ENCODE measurements around the gene SIRPA. TPM values are rescaled to one million over a fixed set of nuclear protein-coding genes. Genes with fewer than 3 reads are reported as not detected.

SIRPA gene
- total RNA-seq, 4 donors from 2014 or later, result 9.0 to 46.6 (median 18.6) TPM

DNA sequence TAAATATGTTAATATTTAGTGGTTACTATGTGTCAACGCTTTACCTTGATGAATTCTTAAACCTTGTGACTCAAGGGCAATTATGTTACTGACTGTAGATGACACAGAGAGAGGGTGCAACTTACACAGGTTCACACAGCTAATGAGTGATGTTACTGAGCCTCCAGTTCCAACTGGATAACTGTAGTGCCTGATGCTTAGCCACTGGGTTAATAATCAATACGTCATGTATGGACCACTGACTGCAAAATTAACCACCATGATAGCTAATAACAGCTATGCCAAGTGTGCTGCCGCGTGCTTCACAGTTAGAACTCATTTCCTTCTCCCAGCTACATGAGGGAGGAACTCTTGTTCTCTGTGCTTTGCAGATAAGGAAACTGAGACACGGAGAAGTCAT, 45.4 kb downstream of the SIRPA start:
- Histone ChIP-seq H3K36me3 (no peaks in the 10 kb centered on the region), H3K4me3 (no peak overlapping the region), H3K27ac (no peak overlapping the region), H3K27me3 (no peaks in the 10 kb centered on the region), H3K4me1 (peaks cover 0 to 21% (median 6%) of the 10 kb centered on the region in 4 donors), H3K9me3 (no peaks in the 10 kb centered on the region)
- intact Hi-C loops (cut with DNase I; ENCODE audit: low total_unique reads), result no loop called here
- no peak for DNase-seq
- no peak for TF ChIP-seq POLR2A (IDR thresholded peaks at IDR 0.05)
- TF ChIP-seq EP300 (IDR thresholded peaks at IDR 0.05; ENCODE audit: low read depth), result no peak
- TF ChIP-seq, protein P1, sequence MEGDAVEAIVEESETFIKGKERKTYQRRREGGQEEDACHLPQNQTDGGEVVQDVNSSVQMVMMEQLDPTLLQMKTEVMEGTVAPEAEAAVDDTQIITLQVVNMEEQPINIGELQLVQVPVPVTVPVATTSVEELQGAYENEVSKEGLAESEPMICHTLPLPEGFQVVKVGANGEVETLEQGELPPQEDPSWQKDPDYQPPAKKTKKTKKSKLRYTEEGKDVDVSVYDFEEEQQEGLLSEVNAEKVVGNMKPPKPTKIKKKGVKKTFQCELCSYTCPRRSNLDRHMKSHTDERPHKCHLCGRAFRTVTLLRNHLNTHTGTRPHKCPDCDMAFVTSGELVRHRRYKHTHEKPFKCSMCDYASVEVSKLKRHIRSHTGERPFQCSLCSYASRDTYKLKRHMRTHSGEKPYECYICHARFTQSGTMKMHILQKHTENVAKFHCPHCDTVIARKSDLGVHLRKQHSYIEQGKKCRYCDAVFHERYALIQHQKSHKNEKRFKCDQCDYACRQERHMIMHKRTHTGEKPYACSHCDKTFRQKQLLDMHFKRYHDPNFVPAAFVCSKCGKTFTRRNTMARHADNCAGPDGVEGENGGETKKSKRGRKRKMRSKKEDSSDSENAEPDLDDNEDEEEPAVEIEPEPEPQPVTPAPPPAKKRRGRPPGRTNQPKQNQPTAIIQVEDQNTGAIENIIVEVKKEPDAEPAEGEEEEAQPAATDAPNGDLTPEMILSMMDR (IDR thresholded peaks at IDR 0.05), result no peak
- TF ChIP-seq POLR2AphosphoS5 (IDR thresholded peaks at IDR 0.05), result no peak
- in situ Hi-C loops (cut with MboI; ENCODE audit: low pct_ligation_motif_present in 1 of 4, low pct_unique_long_range_greater_than_20kb in 1 of 4, low sequenced_read_pairs in 3 of 4), result no loop called here
- WGBS, 2 donors (ENCODE audit: low coverage in 1 of 2), result 77 to 83% methylated on average over 2 to 5 of the region's 5 CpGs

DNA sequence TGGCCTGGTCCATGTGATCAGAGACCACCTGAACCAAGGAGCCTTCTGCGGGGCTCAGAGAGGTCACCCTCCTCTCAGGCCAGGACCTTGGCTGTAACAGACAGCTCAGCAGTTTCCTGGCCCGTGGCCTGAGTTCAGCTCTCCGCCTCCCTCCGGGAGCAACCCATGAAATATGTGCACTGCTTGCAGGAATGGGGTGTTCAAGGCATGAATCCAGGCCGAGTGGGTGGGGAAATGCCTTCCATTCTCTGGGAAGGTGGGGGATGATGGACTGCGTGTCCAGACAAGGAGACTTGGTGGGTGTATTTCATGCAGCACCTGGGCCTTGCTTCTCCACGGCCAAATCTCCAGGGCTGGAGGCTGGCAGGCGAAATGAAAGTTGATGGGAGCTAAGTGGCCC, 46.0 kb downstream of the SIRPA start:
- Histone ChIP-seq H3K9me3 (no peaks in the 10 kb centered on the region), H3K4me3 (no peak overlapping the region), H3K27ac (no peak overlapping the region), H3K27me3 (no peaks in the 10 kb centered on the region), H3K36me3 (no peaks in the 10 kb centered on the region), H3K4me1 (peaks cover 0 to 22% (median 10%) of the 10 kb centered on the region in 4 donors)
- WGBS, 2 donors (ENCODE audit: low coverage in 1 of 2), result 61% methylated on average over 8 of the region's 8 CpGs; no CpG with 5 or more reads in 1 of the 2 donors
- in situ Hi-C loops (cut with MboI; ENCODE audit: low pct_ligation_motif_present in 1 of 4, low pct_unique_long_range_greater_than_20kb in 1 of 4, low sequenced_read_pairs in 3 of 4), result no loop called here
- intact Hi-C loops (cut with DNase I; ENCODE audit: low total_unique reads), result no loop called here
- no peak for DNase-seq
- no peak for TF ChIP-seq EP300 (IDR thresholded peaks at IDR 0.05; ENCODE audit: low read depth)

DNA sequence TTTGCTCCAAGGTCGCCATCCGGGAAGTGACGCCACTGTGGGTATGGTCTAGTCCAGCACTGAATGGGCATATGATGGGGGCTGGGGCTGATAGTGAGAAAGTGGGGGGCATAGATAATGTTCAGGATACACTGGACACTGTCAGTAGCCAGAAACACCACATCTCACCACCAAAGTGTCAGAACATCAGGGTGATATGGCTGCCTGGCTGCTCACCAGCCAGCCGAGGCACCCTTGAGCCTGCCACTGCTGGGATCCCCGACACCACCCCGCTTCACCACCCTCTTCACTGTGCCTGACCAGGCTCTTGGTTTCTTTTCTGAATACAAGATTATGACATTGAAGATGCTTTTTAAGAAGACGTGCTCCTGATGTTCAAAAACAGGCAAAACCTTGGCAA, 46.9 kb downstream of the SIRPA start:
- H3K36me3 ChIP-seq, result no peaks in the 10 kb centered on the region
- intact Hi-C loops (cut with DNase I; ENCODE audit: low total_unique reads), result no loop called here
- no peak for DNase-seq

DNA sequence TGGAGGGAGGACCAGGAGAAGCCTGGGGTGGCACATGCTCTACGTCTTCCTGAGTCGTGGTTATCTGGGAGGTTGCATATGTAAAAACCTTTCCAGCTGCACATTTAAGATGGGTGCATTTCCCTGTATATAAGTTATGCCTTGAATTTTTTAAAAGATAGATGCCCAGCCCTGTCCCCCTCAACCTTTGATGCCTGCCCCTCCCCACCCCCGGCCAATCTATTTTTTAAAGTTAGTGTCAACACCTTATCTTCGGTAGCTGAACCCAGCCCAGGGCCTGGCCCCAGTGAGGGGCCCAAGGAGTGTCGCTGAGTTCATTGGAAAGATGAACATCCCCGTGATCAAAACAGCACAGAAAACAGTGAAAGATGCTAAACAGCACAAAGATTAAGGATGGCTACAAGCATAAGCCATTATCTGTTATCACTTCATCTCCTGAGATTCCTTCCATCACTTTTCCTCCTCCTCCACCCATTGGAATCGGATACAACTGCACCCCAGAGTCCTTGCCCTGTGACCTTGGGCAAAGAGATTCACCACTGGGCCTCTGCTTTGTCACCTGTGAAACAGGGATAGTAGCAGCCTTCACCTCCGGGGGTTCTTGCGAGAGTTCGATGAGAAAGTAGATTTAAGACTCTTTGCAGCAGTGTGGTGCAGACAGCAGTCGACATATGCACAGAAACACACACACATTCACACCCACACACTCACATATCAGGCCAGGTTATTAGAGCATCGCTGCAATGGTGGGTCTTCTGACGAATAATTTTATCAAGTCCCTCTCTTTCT, 47.5 kb downstream of the SIRPA start:
- Histone ChIP-seq H3K4me3 (no peak overlapping the region), H3K9me3 (no peaks in the 10 kb centered on the region), H3K27ac (no peak overlapping the region), H3K36me3 (no peaks in the 10 kb centered on the region), H3K27me3 (peaks cover 10% of the 10 kb centered on the region), H3K4me1 (peaks cover 0 to 33% (median 19%) of the 10 kb centered on the region in 4 donors)
- intact Hi-C loops (cut with DNase I; ENCODE audit: low total_unique reads), result no loop called here
- in situ Hi-C loops (cut with MboI; ENCODE audit: low pct_ligation_motif_present in 1 of 4, low pct_unique_long_range_greater_than_20kb in 1 of 4, low sequenced_read_pairs in 3 of 4), result no loop called here
- no peak for DNase-seq
- 74 to 83% methylated on average over 6 to 13 of the region's 13 CpGs for WGBS, 2 donors (ENCODE audit: low coverage in 1 of 2)
- TF ChIP-seq POLR2AphosphoS5 (IDR thresholded peaks at IDR 0.05), result no peak
- TF ChIP-seq, protein P1 (IDR thresholded peaks at IDR 0.05), result no peak
- TF ChIP-seq POLR2A (IDR thresholded peaks at IDR 0.05), result no peak

More for the DNA sequence above, 46.9 kb downstream of the SIRPA start:
- Histone ChIP-seq H3K4me3 (no peak overlapping the region), H3K27ac (no peak overlapping the region), H3K9me3 (no peaks in the 10 kb centered on the region), H3K4me1 (peaks cover 0 to 26% (median 15%) of the 10 kb centered on the region in 4 donors), H3K27me3 (peaks cover 4% of the 10 kb centered on the region)
- TF ChIP-seq POLR2A (IDR thresholded peaks at IDR 0.05), result no peak
- TF ChIP-seq POLR2AphosphoS5 (IDR thresholded peaks at IDR 0.05), result no peak
- no peak for TF ChIP-seq EP300 (IDR thresholded peaks at IDR 0.05; ENCODE audit: low read depth)
- TF ChIP-seq, protein P1 (IDR thresholded peaks at IDR 0.05), result no peak
- 50 to 88% methylated on average over 1 to 7 of the region's 7 CpGs for WGBS, 2 donors (ENCODE audit: low coverage in 1 of 2)
- in situ Hi-C loops (cut with MboI; ENCODE audit: low pct_ligation_motif_present in 1 of 4, low pct_unique_long_range_greater_than_20kb in 1 of 4, low sequenced_read_pairs in 3 of 4), result no loop called here

Data from transverse colon (tissue), 4 donors.